H1 (cell line): ENCODE data around the gene TTC24. TPM values are rescaled to one million over a fixed set of nuclear protein-coding genes. Genes with fewer than 3 reads are reported as not detected.

Source experiments
- CTCF ChIA-PET: fragments of 300-600 bp; sonication (Branson Sonifier 250); formaldehyde crosslinking; loops from one replicate; lab custom pipeline; 2021; ENCODE audit not compliant: partially characterized antibody; lab: Charles Lee
- POLR2A ChIA-PET: fragments of 300-600 bp; sonication (Branson Sonifier 250); formaldehyde crosslinking; loops from one replicate; lab custom pipeline; 2021; ENCODE audit warnings: inconsistent platforms; ENCODE audit not compliant: partially characterized antibody; lab: Charles Lee
- DNase-seq, 2 experiments: peaks; one replicate each; pipeline versions ENCODE4 v3.0.0 to v3.0.0-alpha.2; 2010 to 2022; ENCODE audit warnings: low spot score in 2 of 2, low read depth in 1 of 2, mixed read lengths in 1 of 2
- FAIRE-seq: peaks from 2 replicates; lab custom pipeline; 2011; peaks lifted over from hg19 to GRCh38; lab: Jason Lieb, UNC
- H2AFZ ChIP-seq: 2 replicates; pipeline ENCODE4 v1.8.1; 2012; ENCODE audit warnings: low read length, inconsistent platforms
- H2AK5ac ChIP-seq: 2 replicates; pipeline ENCODE4 v1.6.1; 2013; ENCODE audit warnings: low read depth, low read length
- H2BK120ac ChIP-seq: replicated peaks from 2 replicates; pipeline ENCODE3; 2013; ENCODE audit warnings: low read depth, low read length, inconsistent platforms
- H2BK12ac ChIP-seq: 2 replicates; pipeline ENCODE4 v1.6.1; 2013; ENCODE audit warnings: low read depth, low read length
- H2BK15ac ChIP-seq: 2 replicates; pipeline ENCODE4 v1.6.1; 2013; ENCODE audit warnings: low read length
- H2BK20ac ChIP-seq: 2 replicates; pipeline ENCODE4 v1.6.1; 2013; ENCODE audit warnings: low read length
- H2BK5ac ChIP-seq: 2 replicates; pipeline ENCODE4 v1.6.1; 2013; ENCODE audit warnings: low read depth, low read length
- H3K14ac ChIP-seq: 2 replicates; pipeline ENCODE4 v1.6.1; 2013; ENCODE audit warnings: inconsistent platforms; ENCODE audit not compliant: insufficient read length
- H3K18ac ChIP-seq: 2 replicates; pipeline ENCODE4 v1.6.1; 2013; ENCODE audit warnings: low read length; ENCODE audit errors: extremely low read depth
- H3K23ac ChIP-seq: 2 replicates; pipeline ENCODE4 v1.6.1; 2013; ENCODE audit warnings: inconsistent platforms; ENCODE audit not compliant: insufficient read length
- H3K23me2 ChIP-seq: 2 replicates; pipeline ENCODE4 v1.6.1; 2013; ENCODE audit warnings: low read depth, low read length
- H3K27ac ChIP-seq: 2 replicates; pipeline ENCODE4 v1.6.1; 2011; ENCODE audit warnings: low read depth, low read length, inconsistent platforms
- H3K27me3 ChIP-seq, 4 experiments: replicated peaks in 1 of 4; 1 replicate in 1 of 4; 2 replicates in 3 of 4; pipeline versions ENCODE4 v1.6.1 to v1.8.1; 2011 to 2013; ENCODE audit warnings: low read length in 3 of 4, mild to moderate bottlenecking in 3 of 4, inconsistent platforms in 2 of 4, mixed read lengths in 2 of 4, moderate library complexity in 1 of 4; ENCODE audit not compliant: control insufficient read depth in 3 of 4, insufficient read depth in 3 of 4; ENCODE audit errors: extremely low read depth in 1 of 4
- H3K36me3 ChIP-seq, 4 experiments: 2 replicates each; pipeline versions ENCODE4 v1.6.1 to v1.8.1; 2011 to 2013; ENCODE audit warnings: mild to moderate bottlenecking in 4 of 4, low read length in 3 of 4, moderate library complexity in 2 of 4, control low read depth in 1 of 4, inconsistent platforms in 1 of 4; ENCODE audit not compliant: insufficient read depth in 4 of 4, control insufficient read depth in 2 of 4
- H3K4ac ChIP-seq: replicated peaks from 2 replicates; pipeline ENCODE3; 2013; ENCODE audit warnings: low read length, low read depth, mixed read lengths, inconsistent platforms; ENCODE audit not compliant: insufficient read length
- H3K4me1 ChIP-seq, 4 experiments: replicated peaks in 1 of 4; 1 replicate in 1 of 4; 2 replicates in 3 of 4; pipeline versions ENCODE4 v1.6.1 to v1.8.1; 2011 to 2013; ENCODE audit warnings: low read length in 3 of 4, inconsistent platforms in 2 of 4, mixed read lengths in 1 of 4; ENCODE audit not compliant: insufficient read depth in 4 of 4, control insufficient read depth in 3 of 4
- H3K4me2 ChIP-seq, 2 experiments: 2 replicates each; pipeline versions ENCODE4 v1.6.1 to v1.8.1; 2011 to 2013; ENCODE audit warnings: low read depth in 2 of 2, low read length in 2 of 2, control low read depth in 1 of 2, inconsistent platforms in 1 of 2, mild to moderate bottlenecking in 1 of 2; ENCODE audit not compliant: insufficient read depth in 1 of 2
- H3K4me3 ChIP-seq, 4 experiments: fragments of 200-600, 300-600 bp in 1 of 4; sonication (generic), shearing (Covaris generic), sonication (Bioruptor Twin) in 1 of 4; 2 replicates each; pipeline versions ENCODE4 v1.5.1 to v1.8.1; 2011 to 2016; ENCODE audit warnings: low read length in 4 of 4, low read depth in 3 of 4, control low read depth in 2 of 4, inconsistent platforms in 2 of 4, mild to moderate bottlenecking in 2 of 4, mixed read lengths in 1 of 4, moderate library complexity in 1 of 4; ENCODE audit not compliant: insufficient read depth in 2 of 4; ENCODE audit errors: extremely low read depth in 1 of 4
- H3K56ac ChIP-seq: replicated peaks from 2 replicates; pipeline ENCODE3; 2013; ENCODE audit warnings: low read depth, mild to moderate bottlenecking, mixed read lengths, low read length, inconsistent platforms; ENCODE audit not compliant: insufficient read length
- H3K79me1 ChIP-seq: 2 replicates; pipeline ENCODE4 v1.6.1; 2013; ENCODE audit warnings: low read depth, low read length, control low read depth
- H3K79me2 ChIP-seq, 2 experiments: 2 replicates each; pipeline versions ENCODE4 v1.6.1 to v1.8.1; 2012 to 2013; ENCODE audit warnings: low read length in 2 of 2, mild to moderate bottlenecking in 2 of 2, inconsistent platforms in 1 of 2; ENCODE audit not compliant: insufficient read depth in 2 of 2, control insufficient read depth in 1 of 2
- H3K9ac ChIP-seq, 4 experiments: replicated peaks in 1 of 4; 1 replicate in 1 of 4; 2 replicates in 3 of 4; pipeline versions ENCODE4 v1.6.1 to v1.8.1; 2011 to 2013; ENCODE audit warnings: low read depth in 3 of 4, low read length in 3 of 4, control low read depth in 2 of 4, mild to moderate bottlenecking in 2 of 4, moderate library complexity in 2 of 4, inconsistent platforms in 1 of 4; ENCODE audit errors: extremely low read depth in 1 of 4
- H3K9me3 ChIP-seq, 2 experiments: 2 replicates each; pipeline versions ENCODE4 v1.6.1 to v1.8.1; 2012 to 2013; ENCODE audit warnings: mild to moderate bottlenecking in 2 of 2, moderate library complexity in 2 of 2, control low read depth in 1 of 2, inconsistent platforms in 1 of 2, low read depth in 1 of 2, low read length in 1 of 2, mixed read lengths in 1 of 2; ENCODE audit not compliant: insufficient read depth in 2 of 2
- H4K20me1 ChIP-seq, 2 experiments: replicated peaks in 1 of 2; 2 replicates each; pipeline versions ENCODE3 to v1.8.1; 2011 to 2013; ENCODE audit warnings: inconsistent platforms in 2 of 2, low read length in 2 of 2, mild to moderate bottlenecking in 1 of 2; ENCODE audit not compliant: insufficient read depth in 2 of 2, control insufficient read depth in 1 of 2
- H4K5ac ChIP-seq: 2 replicates; pipeline ENCODE4 v1.6.1; 2013; ENCODE audit warnings: low read length, low read depth, mixed read lengths, inconsistent platforms; ENCODE audit not compliant: insufficient read length
- H4K8ac ChIP-seq: 2 replicates; pipeline ENCODE4 v1.8.0; 2013; ENCODE audit warnings: mild to moderate bottlenecking, moderate library complexity, low read length, inconsistent platforms; ENCODE audit not compliant: insufficient read depth; ENCODE audit errors: extremely low read depth
- H4K91ac ChIP-seq: replicated peaks from 2 replicates; pipeline ENCODE3; 2013; ENCODE audit warnings: low read length, mixed read lengths, inconsistent platforms; ENCODE audit not compliant: insufficient read length
- JUND ChIP-seq: IDR thresholded peaks from 2 replicates; pipeline ENCODE4 v1.6.1; 2011; ENCODE audit warnings: mild to moderate bottlenecking, improper control_type of control experiment, low read length
- SAP30 ChIP-seq: fragments of 300-600 bp; sonication (generic); IDR thresholded peaks from 2 replicates; pipeline ENCODE4 v1.7.1; 2012; ENCODE audit warnings: low read length, moderate library complexity, mild to moderate bottlenecking, inconsistent platforms; ENCODE audit not compliant: insufficient read depth, insufficient replicate concordance
- YY1 ChIP-seq: IDR thresholded peaks from 2 replicates; pipeline ENCODE4 v1.6.1; 2011; ENCODE audit warnings: low read depth, mild to moderate bottlenecking, low read length
- WGBS, 2 experiments: shearing (Covaris generic) in 1 of 2; methylation state at CpG; one replicate each; pipeline versions ENCODE4 v1.1.6 to v1.1.7; 2013 to 2015; ENCODE audit warnings: low lambda C conversion rate in 2 of 2, mixed read lengths in 2 of 2, inconsistent platforms in 1 of 2, low coverage in 1 of 2, missing lambda C conversion rate in 1 of 2; ENCODE audit not compliant: insufficient replicate concordance in 2 of 2, insufficient coverage in 1 of 2, insufficient read length in 1 of 2; ENCODE audit errors: extremely low coverage in 1 of 2, missing lambda C conversion rate in 1 of 2; 5-methylcytosine and 5-hydroxymethylcytosine counted together
- polyA plus RNA-seq, 7 experiments: library from polyadenylated mRNA; depleted of rRNA in 3 of 7; stranded (reverse) in 5 of 7; unstranded in 2 of 7; fragments of >200 nt in 5 of 7; fragments of 200-250 nt in 2 of 7; gene quantifications; 1 replicate in 5 of 7; 2 replicates in 1 of 7; 4 replicates in 1 of 7; pipeline versions ENCODE4 v1.2.1 to v1.2.3, GENCODE V29; 2011 to 2013; ENCODE audit warnings: missing spikeins in 2 of 7, mixed read lengths in 2 of 7
- total RNA-seq: library from RNA; stranded (reverse); fragmentation: NEBNext Ultra II Directional; extraction: Animal tissue kit (Norgen Biotek cat#: 25700); gene quantifications from 2 replicates; pipeline ENCODE4 v1.2.1, GENCODE V29; 2021
- TF ChIP-seq, protein P1 (sequence below), 3 experiments: IDR thresholded peaks; 1 replicate in 2 of 3; 2 replicates in 1 of 3; pipeline versions ENCODE4 v1.5.1 to v1.6.1; 2011; ENCODE audit warnings: low read length in 3 of 3, mild to moderate bottlenecking in 3 of 3, inconsistent platforms in 2 of 3, low read depth in 1 of 3, moderate library complexity in 1 of 3; ENCODE audit not compliant: insufficient read depth in 1 of 3; ENCODE audit errors: control extremely low read depth in 1 of 3

The TTC24 gene
- total and polyA plus RNA-seq, 2 of the 8 experiments (the other 6 are each of a cell fraction or from before 2014, with no cell fraction given) = 0.08 TPM; not detected in 1

DNA sequence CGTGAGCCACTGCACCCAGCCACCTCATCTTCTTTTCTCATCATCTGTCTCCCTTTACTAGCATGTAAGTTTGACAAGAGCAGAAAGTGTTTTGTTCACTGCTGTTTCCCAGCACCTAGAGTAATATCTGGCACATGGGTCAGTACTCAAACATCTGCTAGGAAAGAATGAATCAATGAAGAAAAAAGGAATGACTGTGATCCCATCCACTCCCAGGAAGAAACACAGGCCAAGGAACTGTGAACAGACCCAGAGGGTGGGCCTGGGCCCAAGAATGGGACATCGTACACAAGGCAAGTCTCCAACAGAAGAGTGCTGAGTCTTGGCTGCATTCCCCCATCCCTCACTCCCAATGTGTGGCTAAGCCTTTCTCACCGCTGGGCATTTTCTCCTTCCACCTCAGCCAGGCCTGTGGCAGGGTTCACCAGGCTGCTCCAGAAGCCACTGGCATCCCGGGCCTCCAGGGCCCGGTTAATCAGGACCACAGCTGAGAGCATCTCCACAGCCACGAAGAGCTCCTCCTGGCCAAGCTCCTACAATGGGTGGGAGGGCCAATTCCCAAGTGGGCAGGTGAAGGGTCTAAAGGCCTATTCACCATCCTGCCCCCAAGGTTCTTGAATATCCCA is 25.6 kb upstream of the TTC24 start:
- no peaks in the 10 kb centered on the region for H3K9me3 ChIP-seq
- H3K9ac ChIP-seq = no peak overlapping the region
- no peaks in the 10 kb centered on the region for H3K4me1 ChIP-seq
- H3K4me2 ChIP-seq = no peak overlapping the region
- H4K5ac ChIP-seq = no peak overlapping the region
- no peak overlapping the region for H2BK20ac ChIP-seq
- H4K20me1 ChIP-seq = peaks cover 0 to 5% of the 10 kb centered on the region in 2 experiments
- peaks cover 4 to 22% (median 9%) of the 10 kb centered on the region in 4 experiments; a peak in 5 of 8 replicates for H3K36me3 ChIP-seq
- no peak overlapping the region for H3K4ac ChIP-seq
- WGBS, 2 experiments = 94% methylated on average over 6 of the region's 6 CpGs; no CpG with 5 or more reads in 1 of the 2 experiments
- ChIA-PET POLR2A (interaction anchor here (0.5 to 2.3 kb wide), 2 partner anchors 11 to 232 kb away, joined by 3 to 7 read pairs; no protein-coding TSS in a partner anchor), CTCF (interaction anchor here (0.9 to 3.1 kb wide), 4 partner anchors 9 to 74 kb away, joined by 3 to 9 read pairs (median 4); partner anchors contain the start of gene MEF2D)
- H2BK5ac ChIP-seq = no peak overlapping the region
- H3K27ac ChIP-seq = no peak overlapping the region
- FAIRE-seq (no peak), DNase-seq (no peak)
- no peak overlapping the region for H2AK5ac ChIP-seq
- no peak overlapping the region for H4K8ac ChIP-seq
- H2BK120ac ChIP-seq = no peak overlapping the region
- no peak overlapping the region for H2BK12ac ChIP-seq
- H2AFZ ChIP-seq = no peak overlapping the region
- H3K23me2 ChIP-seq = no peaks in the 10 kb centered on the region
- no peak overlapping the region for H3K56ac ChIP-seq
- no peak overlapping the region for H3K14ac ChIP-seq
- no peak overlapping the region for H4K91ac ChIP-seq
- no peak overlapping the region for H3K4me3 ChIP-seq
- H3K18ac ChIP-seq = no peak overlapping the region
- H2BK15ac ChIP-seq = no peak overlapping the region
- no peak for TF ChIP-seq SAP30
- no peak for TF ChIP-seq YY1
- TF ChIP-seq, protein P1, sequence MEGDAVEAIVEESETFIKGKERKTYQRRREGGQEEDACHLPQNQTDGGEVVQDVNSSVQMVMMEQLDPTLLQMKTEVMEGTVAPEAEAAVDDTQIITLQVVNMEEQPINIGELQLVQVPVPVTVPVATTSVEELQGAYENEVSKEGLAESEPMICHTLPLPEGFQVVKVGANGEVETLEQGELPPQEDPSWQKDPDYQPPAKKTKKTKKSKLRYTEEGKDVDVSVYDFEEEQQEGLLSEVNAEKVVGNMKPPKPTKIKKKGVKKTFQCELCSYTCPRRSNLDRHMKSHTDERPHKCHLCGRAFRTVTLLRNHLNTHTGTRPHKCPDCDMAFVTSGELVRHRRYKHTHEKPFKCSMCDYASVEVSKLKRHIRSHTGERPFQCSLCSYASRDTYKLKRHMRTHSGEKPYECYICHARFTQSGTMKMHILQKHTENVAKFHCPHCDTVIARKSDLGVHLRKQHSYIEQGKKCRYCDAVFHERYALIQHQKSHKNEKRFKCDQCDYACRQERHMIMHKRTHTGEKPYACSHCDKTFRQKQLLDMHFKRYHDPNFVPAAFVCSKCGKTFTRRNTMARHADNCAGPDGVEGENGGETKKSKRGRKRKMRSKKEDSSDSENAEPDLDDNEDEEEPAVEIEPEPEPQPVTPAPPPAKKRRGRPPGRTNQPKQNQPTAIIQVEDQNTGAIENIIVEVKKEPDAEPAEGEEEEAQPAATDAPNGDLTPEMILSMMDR (IDR thresholded peaks at IDR 0.05; ENCODE audit: control extremely low read depth in 1 of 3, insufficient read depth in 1 of 3, low read depth in 1 of 3, low read length in 3 of 3) = no peak
- TF ChIP-seq JUND = no peak
- no peaks in the 10 kb centered on the region for H3K79me2 ChIP-seq
- H3K23ac ChIP-seq = no peak overlapping the region
- no peaks in the 10 kb centered on the region for H3K79me1 ChIP-seq
- no peaks in the 10 kb centered on the region for H3K27me3 ChIP-seq
